HG02973 (cell line): ENCODE measurements around the gene ODF4.
"Not testable (repeated sequence)": the region's sequence is repeated elsewhere in the genome, so short reads cannot be mapped to it uniquely, and the experiment has no call there.

Experiments
- ATAC-seq: cut with Tn5 transposase; IDR thresholded peaks from one replicate; pipeline ENCODE4 v1.9.1; 2021; ENCODE audit warnings: moderate library complexity; ENCODE audit not compliant: unreplicated experiment

ODF4 gene

GRCh38 chr17:8392674-8393469 is 53.2 kb downstream of the ODF4 start:
- ATAC-seq: no peak

- no peak for ATAC-seq
Measured at GRCh38 chr17:8393470-8394231, 54.0 kb downstream of the ODF4 start.

- ATAC-seq: not testable (repeated sequence)
Measured at GRCh38 chr17:8394497-8394896, 54.9 kb downstream of the ODF4 start.
